Measurements from ENCODE around the gene PITPNC1.

PITPNC1 gene

GRCh38 chr17:67602444-67602843, 225.4 kb downstream of the PITPNC1 start:
- H3K27ac ChIP-seq = no peak overlapping the region
- no peaks in the 10 kb centered on the region for H3K27me3 ChIP-seq (ENCODE audit: control insufficient read depth, insufficient read depth, low read length)
- H3K9ac ChIP-seq = no peak overlapping the region
- no peak overlapping the region for H3K4me3 ChIP-seq (ENCODE audit: low read depth, low read length)
- no peak overlapping the region for H3K4me2 ChIP-seq (ENCODE audit: low read length)
- no peak overlapping the region for H2AFZ ChIP-seq
- H3K79me2 ChIP-seq = no peaks in the 10 kb centered on the region
- no peak for TF ChIP-seq CTCF (IDR thresholded peaks at IDR 0.05)
- H3K36me3 ChIP-seq (ENCODE audit: control insufficient read depth, insufficient read depth, low read length) = no peaks in the 10 kb centered on the region
- no peaks in the 10 kb centered on the region for H3K9me3 ChIP-seq (ENCODE audit: control insufficient read depth, low read length)
- H3K4me1 ChIP-seq = peaks cover 17% of the 10 kb centered on the region

- H3K4me3 ChIP-seq (ENCODE audit: low read depth, low read length) = no peak overlapping the region
- no peak overlapping the region for H3K4me2 ChIP-seq (ENCODE audit: low read length)
- H3K9ac ChIP-seq = no peak overlapping the region
- peak; percentile 58 for TF ChIP-seq CTCF (IDR thresholded peaks at IDR 0.05)
- H3K79me2 ChIP-seq = no peaks in the 10 kb centered on the region
- no peak overlapping the region for H2AFZ ChIP-seq
- H3K27ac ChIP-seq = no peak overlapping the region
- H3K4me1 ChIP-seq = peaks cover 17% of the 10 kb centered on the region
- no peaks in the 10 kb centered on the region for H3K27me3 ChIP-seq (ENCODE audit: control insufficient read depth, insufficient read depth, low read length)
- H3K36me3 ChIP-seq (ENCODE audit: control insufficient read depth, insufficient read depth, low read length) = no peaks in the 10 kb centered on the region
- H3K9me3 ChIP-seq (ENCODE audit: control insufficient read depth, low read length) = no peaks in the 10 kb centered on the region
These were observed 225.9 kb downstream of the PITPNC1 start for GRCh38 chr17:67602974-67603373.

- Histone ChIP-seq H3K9ac (no peak overlapping the region), H3K9me3 (ENCODE audit: control insufficient read depth, low read length) (no peaks in the 10 kb centered on the region), H3K4me3 (ENCODE audit: low read depth, low read length) (no peak overlapping the region), H3K4me2 (ENCODE audit: low read length) (peak overlapping the region; percentile 70), H3K27me3 (ENCODE audit: control insufficient read depth, insufficient read depth, low read length) (no peaks in the 10 kb centered on the region), H3K79me2 (no peaks in the 10 kb centered on the region), H3K27ac (no peak overlapping the region), H2AFZ (no peak overlapping the region), H3K36me3 (ENCODE audit: control insufficient read depth, insufficient read depth, low read length) (no peaks in the 10 kb centered on the region), H3K4me1 (peaks cover 17% of the 10 kb centered on the region)
- TF ChIP-seq CTCF (IDR thresholded peaks at IDR 0.05) = no peak
These were observed 228.3 kb downstream of the PITPNC1 start for GRCh38 chr17:67605256-67605912.

- H3K27ac ChIP-seq = no peak overlapping the region
- no peak overlapping the region for H3K9ac ChIP-seq
- peaks cover 17% of the 10 kb centered on the region for H3K4me1 ChIP-seq
- TF ChIP-seq CTCF (IDR thresholded peaks at IDR 0.05) = no peak
- no peaks in the 10 kb centered on the region for H3K9me3 ChIP-seq (ENCODE audit: control insufficient read depth, low read length)
- H2AFZ ChIP-seq = no peak overlapping the region
- H3K4me3 ChIP-seq (ENCODE audit: low read depth, low read length) = no peak overlapping the region
- no peaks in the 10 kb centered on the region for H3K79me2 ChIP-seq
- H3K4me2 ChIP-seq (ENCODE audit: low read length) = peak overlapping the region; percentile 70
- no peaks in the 10 kb centered on the region for H3K27me3 ChIP-seq (ENCODE audit: control insufficient read depth, insufficient read depth, low read length)
- H3K36me3 ChIP-seq (ENCODE audit: control insufficient read depth, insufficient read depth, low read length) = no peaks in the 10 kb centered on the region
These were observed 229.4 kb downstream of the PITPNC1 start for GRCh38 chr17:67606471-67606870.
